Epithelial cell of esophagus (primary cell): ENCODE data around the gene TMF1.

Experiments used
- DNase-seq: peaks from one replicate; pipeline ENCODE4 v3.0.0; 2010; ENCODE audit warnings: low read depth
- H3K4me3 ChIP-seq: 2 replicates; pipeline ENCODE4 v1.5.1; 2011; ENCODE audit warnings: mild to moderate bottlenecking, low read length, control low read depth
- CTCF ChIP-seq: IDR thresholded peaks from 2 replicates; pipeline ENCODE4 v1.5.1; 2011; ENCODE audit warnings: low read depth, mild to moderate bottlenecking, low read length, control low read depth, inconsistent platforms; ENCODE audit not compliant: insufficient read depth; ENCODE audit errors: missing control alignments

The TMF1 gene

GRCh38 chr3:69080233-69080920 is 28.2 kb upstream of the TMF1 start, which contains the start of gene UBA3:
TSS of gene UBA3 (minus strand) at chr3:69080365. CDS start at chr3:69080353, 12 bp downstream.
- no peak for TF ChIP-seq CTCF
- peak within 1 kb of the TSS; percentile 82 for H3K4me3 ChIP-seq
- peak; percentile 92 for DNase-seq

GRCh38 chr3:69079269-69080159 is 27.4 kb upstream of the TMF1 start:
- DNase-seq, result peak; percentile 26
- no peak for TF ChIP-seq CTCF
- H3K4me3 ChIP-seq, result peak overlapping the region; percentile 82

- no peak for DNase-seq
- no peak overlapping the region for H3K4me3 ChIP-seq
- TF ChIP-seq CTCF, result no peak
These were observed 20.8 kb upstream of the TMF1 start for GRCh38 chr3:69072928-69073327.

- H3K4me3 ChIP-seq, result no peak overlapping the region
- TF ChIP-seq CTCF, result no peak
- DNase-seq, result no peak
These were observed 14.0 kb upstream of the TMF1 start for GRCh38 chr3:69066121-69066520.

- no peak overlapping the region for H3K4me3 ChIP-seq
- no peak for TF ChIP-seq CTCF
- DNase-seq, result no peak
These were observed 13.3 kb upstream of the TMF1 start for GRCh38 chr3:69065318-69065964.

GRCh38 chr3:69063636-69064035 is 11.5 kb upstream of the TMF1 start:
- no peak for TF ChIP-seq CTCF
- no peak overlapping the region for H3K4me3 ChIP-seq
- DNase-seq, result no peak
